ENCODE results near the gene ZNF785.

- TF ChIP-seq POLR2A (IDR thresholded peaks at IDR 0.05): no peak
- TF ChIP-seq, protein P1, sequence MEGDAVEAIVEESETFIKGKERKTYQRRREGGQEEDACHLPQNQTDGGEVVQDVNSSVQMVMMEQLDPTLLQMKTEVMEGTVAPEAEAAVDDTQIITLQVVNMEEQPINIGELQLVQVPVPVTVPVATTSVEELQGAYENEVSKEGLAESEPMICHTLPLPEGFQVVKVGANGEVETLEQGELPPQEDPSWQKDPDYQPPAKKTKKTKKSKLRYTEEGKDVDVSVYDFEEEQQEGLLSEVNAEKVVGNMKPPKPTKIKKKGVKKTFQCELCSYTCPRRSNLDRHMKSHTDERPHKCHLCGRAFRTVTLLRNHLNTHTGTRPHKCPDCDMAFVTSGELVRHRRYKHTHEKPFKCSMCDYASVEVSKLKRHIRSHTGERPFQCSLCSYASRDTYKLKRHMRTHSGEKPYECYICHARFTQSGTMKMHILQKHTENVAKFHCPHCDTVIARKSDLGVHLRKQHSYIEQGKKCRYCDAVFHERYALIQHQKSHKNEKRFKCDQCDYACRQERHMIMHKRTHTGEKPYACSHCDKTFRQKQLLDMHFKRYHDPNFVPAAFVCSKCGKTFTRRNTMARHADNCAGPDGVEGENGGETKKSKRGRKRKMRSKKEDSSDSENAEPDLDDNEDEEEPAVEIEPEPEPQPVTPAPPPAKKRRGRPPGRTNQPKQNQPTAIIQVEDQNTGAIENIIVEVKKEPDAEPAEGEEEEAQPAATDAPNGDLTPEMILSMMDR (IDR thresholded peaks at IDR 0.05): no peak
These were observed 4.0 kb downstream of the ZNF785 start for GRCh38 chr16:30581457-30581856.

All from lower leg skin (tissue), 3 donors.